Measurements from ENCODE around the gene TMEM51. TPM values are rescaled to one million over a fixed set of nuclear protein-coding genes. Genes with fewer than 3 reads are reported as not detected.
A peak's percentile ranks its signal among the peaks of the same experiment; 100 is the strongest.

Gene TMEM51
- total RNA-seq, 2 donors from 2014 or later: 12.1 TPM

DNA sequence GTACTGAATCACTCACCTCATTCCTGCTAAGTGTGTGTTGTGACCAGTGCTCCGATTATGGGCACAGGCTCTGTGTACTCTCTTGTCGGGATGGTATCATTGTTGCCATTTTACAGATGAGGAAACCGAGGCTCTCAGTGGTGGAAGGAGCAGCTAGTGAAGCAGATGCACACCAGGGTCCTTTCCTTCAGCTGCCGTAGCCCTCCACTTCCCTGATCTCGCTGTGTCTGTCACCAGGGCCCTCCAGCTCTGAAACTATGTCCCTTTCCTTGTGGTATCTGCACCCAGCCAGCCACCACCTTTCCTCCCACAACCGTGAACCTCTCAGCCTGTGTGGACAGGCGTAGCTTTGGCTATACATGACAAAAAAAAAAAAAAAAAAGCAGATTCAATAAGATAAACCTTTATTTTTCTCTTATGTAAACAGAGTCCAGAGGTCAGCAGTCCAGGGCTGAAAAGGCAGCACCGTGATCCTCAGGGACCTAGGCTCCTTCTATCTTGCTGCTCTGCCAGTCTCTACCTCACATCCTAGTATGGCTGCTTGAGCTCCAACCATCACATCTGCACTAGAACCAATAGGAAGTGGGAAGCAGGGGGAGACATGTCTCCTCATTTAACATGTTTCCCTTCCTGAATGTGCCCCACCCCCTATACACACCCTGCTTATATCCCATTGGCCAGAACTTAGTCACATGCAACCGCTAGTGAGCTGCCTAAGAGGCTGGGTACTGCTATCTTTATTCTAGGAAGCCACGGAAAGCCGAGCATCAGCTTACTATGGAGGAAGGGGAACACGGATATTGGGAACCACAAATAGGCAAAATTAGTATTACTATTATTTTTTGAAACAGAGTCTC is 44.3 kb downstream of the TMEM51 start:
- no peak overlapping the region for H3K9ac ChIP-seq (ENCODE audit: extremely low read depth, low read length, poor library complexity, severe bottlenecking)
- H3K36me3 ChIP-seq (ENCODE audit: control insufficient read depth, insufficient read depth, low read length): no peaks in the 10 kb centered on the region
- H3K9me3 ChIP-seq (ENCODE audit: control insufficient read depth, low read length): no peaks in the 10 kb centered on the region
- peak overlapping the region; percentile 53 for H3K4me3 ChIP-seq (ENCODE audit: low read length)
- Mint-ChIP-seq H3K27ac (peak overlapping the region; percentile 93), H3K27me3 (ENCODE audit: insufficient read depth) (no peaks in the 10 kb centered on the region), H3K9me3 (no peaks in the 10 kb centered on the region), H3K36me3 (ENCODE audit: low read depth) (peaks cover 1% of the 10 kb centered on the region), H3K4me1 (peaks cover 58% of the 10 kb centered on the region), H3K4me3 (peak overlapping the region; percentile 33)
- TF ChIP-seq, protein P1, sequence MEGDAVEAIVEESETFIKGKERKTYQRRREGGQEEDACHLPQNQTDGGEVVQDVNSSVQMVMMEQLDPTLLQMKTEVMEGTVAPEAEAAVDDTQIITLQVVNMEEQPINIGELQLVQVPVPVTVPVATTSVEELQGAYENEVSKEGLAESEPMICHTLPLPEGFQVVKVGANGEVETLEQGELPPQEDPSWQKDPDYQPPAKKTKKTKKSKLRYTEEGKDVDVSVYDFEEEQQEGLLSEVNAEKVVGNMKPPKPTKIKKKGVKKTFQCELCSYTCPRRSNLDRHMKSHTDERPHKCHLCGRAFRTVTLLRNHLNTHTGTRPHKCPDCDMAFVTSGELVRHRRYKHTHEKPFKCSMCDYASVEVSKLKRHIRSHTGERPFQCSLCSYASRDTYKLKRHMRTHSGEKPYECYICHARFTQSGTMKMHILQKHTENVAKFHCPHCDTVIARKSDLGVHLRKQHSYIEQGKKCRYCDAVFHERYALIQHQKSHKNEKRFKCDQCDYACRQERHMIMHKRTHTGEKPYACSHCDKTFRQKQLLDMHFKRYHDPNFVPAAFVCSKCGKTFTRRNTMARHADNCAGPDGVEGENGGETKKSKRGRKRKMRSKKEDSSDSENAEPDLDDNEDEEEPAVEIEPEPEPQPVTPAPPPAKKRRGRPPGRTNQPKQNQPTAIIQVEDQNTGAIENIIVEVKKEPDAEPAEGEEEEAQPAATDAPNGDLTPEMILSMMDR (conservative IDR thresholded peaks at IDR 0.05): no peak
- H3K4me1 ChIP-seq (ENCODE audit: control insufficient read depth, insufficient read depth, low read length): peaks cover 22% of the 10 kb centered on the region
- H3K27ac ChIP-seq (ENCODE audit: low read depth, low read length): no peak overlapping the region
- DNase-seq: no peak
- H3K27me3 ChIP-seq (ENCODE audit: control insufficient read depth, insufficient read depth, low read length, poor library complexity, severe bottlenecking): no peaks in the 10 kb centered on the region
- WGBS, 2 experiments (ENCODE audit: insufficient coverage in 1 of 2, insufficient read length in 1 of 2): 90 to 92% methylated on average over 6 to 12 of the region's 12 CpGs

DNA sequence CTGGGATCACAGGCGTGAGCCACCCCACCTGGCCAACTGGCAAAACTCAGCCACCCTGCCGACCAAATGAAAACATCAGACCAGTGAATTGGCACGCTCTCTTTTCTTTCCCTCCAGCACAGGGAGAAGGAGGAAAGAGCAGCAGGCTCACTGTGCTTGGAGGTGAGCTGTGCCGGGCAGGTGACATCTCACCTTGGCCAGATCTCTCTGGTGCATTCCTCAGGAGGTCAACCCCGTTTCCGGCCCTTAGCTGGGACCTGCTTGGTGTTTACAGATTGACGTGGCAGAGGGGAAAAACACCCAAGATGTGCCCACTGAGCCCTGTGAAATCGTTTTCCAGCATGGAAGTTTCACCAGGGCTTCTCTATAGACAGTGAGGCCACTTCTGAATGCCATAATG is 45.1 kb downstream of the TMEM51 start:
- no peak overlapping the region for H3K4me3 Mint-ChIP-seq
- H3K4me3 ChIP-seq (ENCODE audit: low read length): no peak overlapping the region
- H3K27me3 Mint-ChIP-seq (ENCODE audit: insufficient read depth): no peaks in the 10 kb centered on the region
- no peaks in the 10 kb centered on the region for H3K27me3 ChIP-seq (ENCODE audit: control insufficient read depth, insufficient read depth, low read length, poor library complexity, severe bottlenecking)
- no peaks in the 10 kb centered on the region for H3K9me3 ChIP-seq (ENCODE audit: control insufficient read depth, low read length)
- H3K27ac Mint-ChIP-seq: no peak overlapping the region
- peaks cover 58% of the 10 kb centered on the region for H3K4me1 Mint-ChIP-seq
- H3K36me3 ChIP-seq (ENCODE audit: control insufficient read depth, insufficient read depth, low read length): no peaks in the 10 kb centered on the region
- peaks cover 1% of the 10 kb centered on the region for H3K36me3 Mint-ChIP-seq (ENCODE audit: low read depth)
- no peak overlapping the region for H3K27ac ChIP-seq (ENCODE audit: low read depth, low read length)
- TF ChIP-seq, protein P1 (conservative IDR thresholded peaks at IDR 0.05): no peak
- WGBS, 2 experiments (ENCODE audit: insufficient coverage in 1 of 2, insufficient read length in 1 of 2): 95 to 96% methylated on average over 8 of the region's 8 CpGs
- no peaks in the 10 kb centered on the region for H3K9me3 Mint-ChIP-seq
- peaks cover 22% of the 10 kb centered on the region for H3K4me1 ChIP-seq (ENCODE audit: control insufficient read depth, insufficient read depth, low read length)
- DNase-seq: no peak
- no peak overlapping the region for H3K9ac ChIP-seq (ENCODE audit: extremely low read depth, low read length, poor library complexity, severe bottlenecking)

- Histone ChIP-seq H3K27me3 (ENCODE audit: control insufficient read depth, insufficient read depth, low read length, poor library complexity, severe bottlenecking) (no peaks in the 10 kb centered on the region), H3K9ac (ENCODE audit: extremely low read depth, low read length, poor library complexity, severe bottlenecking) (no peak overlapping the region), H3K27ac (ENCODE audit: low read depth, low read length) (no peak overlapping the region), H3K9me3 (ENCODE audit: control insufficient read depth, low read length) (no peaks in the 10 kb centered on the region), H3K36me3 (ENCODE audit: control insufficient read depth, insufficient read depth, low read length) (no peaks in the 10 kb centered on the region), H3K4me1 (ENCODE audit: control insufficient read depth, insufficient read depth, low read length) (peaks cover 23% of the 10 kb centered on the region), H3K4me3 (ENCODE audit: low read length) (no peak overlapping the region)
- H3K4me3 Mint-ChIP-seq: no peak overlapping the region
- no peaks in the 10 kb centered on the region for H3K9me3 Mint-ChIP-seq
- 84 to 85% methylated on average over 2 of the region's 4 CpGs for WGBS, 2 experiments (ENCODE audit: insufficient coverage in 1 of 2, insufficient read length in 1 of 2)
- no peak overlapping the region for H3K27ac Mint-ChIP-seq
- TF ChIP-seq, protein P1 (conservative IDR thresholded peaks at IDR 0.05): no peak
- H3K4me1 Mint-ChIP-seq: peaks cover 48% of the 10 kb centered on the region
- H3K27me3 Mint-ChIP-seq (ENCODE audit: insufficient read depth): no peaks in the 10 kb centered on the region
- H3K36me3 Mint-ChIP-seq (ENCODE audit: low read depth): peaks cover 4% of the 10 kb centered on the region
- no peak for DNase-seq
Observed at GRCh38 chr1:15201221-15201620, 47.7 kb downstream of the TMEM51 start.
